ENCODE measurements around the gene SUMO3.

GRCh38 chr21:44791246-44791645 lies 26.6 kb downstream of the SUMO3 start:
- TF ChIP-seq CTCF (IDR thresholded peaks at IDR 0.05) (no peak), POLR2A (IDR thresholded peaks at IDR 0.05) (no peak)
